Dermis blood vessel endothelial cell (primary cell): ENCODE data around the gene SLC39A2. TPM values are rescaled to one million over a fixed set of nuclear protein-coding genes. Genes with fewer than 3 reads are reported as not detected.
"Not testable (repeated sequence)": the region's sequence is repeated elsewhere in the genome, so short reads cannot be mapped to it uniquely, and the experiment has no call there.

Source experiments
- DNase-seq: peaks from one replicate; pipeline ENCODE4 v3.0.0; 2010
- total RNA-seq: library from RNA; depleted of rRNA; stranded (reverse); fragments of >200 nt; gene quantifications from 2 replicates; pipeline ENCODE4 v1.2.3, GENCODE V29; 2014

The SLC39A2 gene, protein sequence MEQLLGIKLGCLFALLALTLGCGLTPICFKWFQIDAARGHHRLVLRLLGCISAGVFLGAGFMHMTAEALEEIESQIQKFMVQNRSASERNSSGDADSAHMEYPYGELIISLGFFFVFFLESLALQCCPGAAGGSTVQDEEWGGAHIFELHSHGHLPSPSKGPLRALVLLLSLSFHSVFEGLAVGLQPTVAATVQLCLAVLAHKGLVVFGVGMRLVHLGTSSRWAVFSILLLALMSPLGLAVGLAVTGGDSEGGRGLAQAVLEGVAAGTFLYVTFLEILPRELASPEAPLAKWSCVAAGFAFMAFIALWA
- not detected in 2 replicates for total RNA-seq

- no peak for DNase-seq
These were observed at the start of gene SLC39A2 for GRCh38 chr14:20998674-20999366. Gene SLC39A2 (plus strand): TSS chr14:20999293. CDS start chr14:20999447, 154 bp downstream.

GRCh38 chr14:20954736-20955537 lies 44.2 kb upstream of the SLC39A2 start, which contains the start of gene RNASE2:
Gene RNASE2 (plus strand): TSS chr14:20955487. CDS start chr14:20955772, 285 bp downstream.
- not testable (repeated sequence) for DNase-seq

DNA sequence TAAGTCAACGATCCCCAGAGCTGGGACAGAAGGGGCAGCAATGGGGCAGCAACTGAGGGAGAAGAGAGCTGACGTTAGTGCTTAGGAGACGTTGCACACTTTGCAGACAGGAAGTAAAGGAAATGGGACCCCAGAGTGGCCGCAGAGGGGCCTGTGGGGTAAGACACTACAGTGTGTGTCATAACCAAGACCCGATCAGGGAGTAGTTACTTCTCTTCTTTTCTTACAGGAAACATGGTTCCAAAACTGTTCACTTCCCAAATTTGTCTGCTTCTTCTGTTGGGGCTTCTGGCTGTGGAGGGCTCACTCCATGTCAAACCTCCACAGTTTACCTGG lies 43.6 kb upstream of the SLC39A2 start:
- DNase-seq, result not testable (repeated sequence)

DNA sequence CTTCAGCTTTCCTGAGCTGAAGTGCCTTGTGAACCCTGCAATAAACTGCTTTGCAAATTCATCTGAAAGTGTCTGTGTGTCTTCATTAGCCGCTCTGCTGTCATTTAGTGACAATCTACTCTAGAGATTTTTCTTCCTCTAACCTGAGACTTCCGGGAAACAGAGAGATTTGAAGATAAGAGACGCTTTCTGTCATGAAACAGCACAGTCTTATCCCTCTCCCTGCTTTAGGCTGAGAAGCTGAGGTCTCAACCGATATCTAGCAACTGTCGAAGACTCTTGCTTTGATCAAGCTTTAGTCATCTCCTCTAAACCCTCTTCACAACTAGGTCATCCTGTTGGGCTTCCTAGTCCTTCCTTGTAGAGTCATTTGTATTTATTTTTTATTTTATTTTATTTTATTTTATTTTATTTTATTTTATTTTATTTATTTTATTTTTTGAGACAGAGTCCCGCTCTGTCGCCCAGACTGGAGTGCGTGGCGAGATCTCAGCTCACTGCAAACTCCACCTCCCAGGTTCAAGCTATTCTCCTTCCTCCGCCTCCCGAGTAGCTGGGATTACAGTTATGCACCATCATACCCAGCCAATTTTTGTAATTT lies 42.6 kb upstream of the SLC39A2 start:
- DNase-seq, result no peak

- DNase-seq, result not testable (repeated sequence)
These were observed 40.1 kb upstream of the SLC39A2 start for GRCh38 chr14:20958946-20959345.

DNA sequence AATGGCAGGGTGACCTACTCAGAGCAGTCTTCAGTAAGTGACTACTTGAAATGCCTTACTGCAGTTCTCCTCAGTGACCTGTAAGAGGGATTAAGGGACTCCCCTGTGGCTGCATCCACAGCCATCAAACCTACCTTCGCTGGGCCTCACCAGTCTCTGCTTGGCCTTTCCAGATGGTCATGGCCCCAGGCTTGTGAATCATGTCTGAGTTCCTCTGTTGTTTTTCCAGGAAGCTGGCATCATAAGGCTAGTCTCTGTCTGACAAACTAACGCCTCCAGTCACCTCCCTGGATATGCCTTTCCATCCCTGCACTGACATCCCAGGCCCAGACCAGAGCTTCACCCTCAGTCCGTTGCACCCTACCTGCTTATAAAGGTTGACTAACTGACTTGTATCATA lies 29.8 kb upstream of the SLC39A2 start:
- DNase-seq, result no peak

- DNase-seq, result no peak
These were observed 28.5 kb upstream of the SLC39A2 start for GRCh38 chr14:20970647-20970982.

DNA sequence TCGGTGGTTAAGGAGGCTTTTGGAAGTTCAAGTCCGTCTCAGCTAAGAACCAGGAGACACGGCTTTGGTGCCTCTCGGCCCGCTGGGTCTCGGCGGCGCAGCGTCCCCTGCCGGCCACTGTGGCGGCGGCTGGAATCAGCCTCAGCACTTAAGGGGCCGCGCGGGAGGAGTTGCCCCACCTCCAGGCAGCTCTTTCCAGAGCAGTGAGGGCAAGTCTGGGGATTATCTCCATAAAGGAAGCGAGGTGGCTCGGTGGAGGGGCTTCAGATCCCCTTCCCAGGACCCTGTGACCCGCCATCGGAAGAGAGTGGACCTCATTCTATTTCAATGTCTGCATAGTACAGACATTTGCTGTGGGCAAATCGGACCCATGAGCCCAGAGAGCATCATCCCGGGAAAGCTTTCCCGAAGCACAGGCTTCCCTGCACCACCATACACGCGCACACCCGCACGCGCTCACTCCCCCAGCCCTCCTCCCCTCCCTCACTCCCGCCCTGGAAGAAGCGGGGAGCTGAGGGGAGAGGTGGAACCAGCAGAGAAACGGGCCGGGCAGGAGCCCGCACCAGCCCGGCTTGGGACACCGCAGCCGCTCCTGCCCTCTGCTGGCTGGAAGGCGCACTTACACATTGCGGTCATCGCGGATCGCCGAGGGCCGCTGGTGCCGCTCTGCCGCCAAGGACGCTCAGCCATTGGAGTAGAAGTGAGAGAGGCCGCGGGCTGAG lies 27.9 kb upstream of the SLC39A2 start:
- peak; percentile 91 for DNase-seq

- no peak for DNase-seq
These were observed 27.4 kb upstream of the SLC39A2 start for GRCh38 chr14:20971705-20972021.

- no peak for DNase-seq
These were observed 25.6 kb upstream of the SLC39A2 start for GRCh38 chr14:20973501-20973900.

DNA sequence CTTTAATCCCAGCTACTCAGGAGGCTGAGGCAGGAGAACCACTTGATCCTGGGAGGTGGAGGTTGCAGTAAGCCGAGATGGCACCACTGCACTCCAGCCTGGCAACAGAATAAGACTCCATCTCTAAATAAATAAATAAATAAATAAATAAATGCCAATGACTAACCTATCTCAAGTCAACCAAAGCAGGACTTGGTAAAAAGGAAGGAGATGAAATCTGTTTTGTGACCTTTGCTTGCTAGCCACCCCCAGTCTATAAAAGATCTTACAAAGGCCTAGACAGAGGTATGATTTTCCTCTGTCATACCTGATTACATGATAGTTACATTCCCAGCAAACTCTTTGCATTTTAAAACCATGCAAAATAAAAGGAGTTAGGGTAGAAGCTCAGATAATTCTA lies 22.8 kb upstream of the SLC39A2 start:
- peak; percentile 69 for DNase-seq

GRCh38 chr14:20978687-20979086 lies 20.4 kb upstream of the SLC39A2 start:
- DNase-seq, result no peak

- no peak for DNase-seq
These were observed 18.2 kb upstream of the SLC39A2 start for GRCh38 chr14:20980906-20981305.

DNA sequence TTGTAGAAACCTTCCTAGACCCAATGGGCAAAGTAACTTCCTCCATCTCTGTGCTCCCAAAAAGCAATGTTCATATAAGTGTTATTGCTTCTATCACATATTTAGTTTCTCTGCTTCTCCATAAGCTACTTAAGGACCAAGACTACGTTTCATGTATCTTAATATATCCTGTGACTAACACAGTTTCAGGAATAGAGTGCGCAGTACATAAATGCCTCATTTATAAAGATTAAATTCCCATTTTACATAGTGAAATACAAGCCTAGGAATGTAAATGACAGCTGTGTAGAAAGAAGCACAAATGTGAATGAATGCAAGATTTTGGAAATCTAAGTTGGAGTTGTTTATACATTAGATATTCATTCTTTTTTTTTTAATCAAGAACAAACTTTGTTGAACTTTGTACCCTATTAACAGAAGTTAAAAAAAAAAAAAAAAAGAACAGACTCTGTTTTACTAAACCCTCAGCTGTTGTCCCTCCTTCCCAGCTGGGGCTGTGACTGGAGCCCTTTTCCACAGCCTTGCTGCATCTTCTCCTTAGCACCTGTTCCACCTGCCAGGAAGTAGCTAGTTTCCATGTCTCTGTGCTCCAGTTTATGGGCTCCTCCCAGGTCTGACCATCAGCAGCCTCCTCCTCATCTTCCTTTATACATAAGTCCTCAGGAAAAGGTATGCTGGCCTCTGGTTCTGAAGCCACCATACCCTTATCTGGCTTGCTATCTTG lies 16.3 kb upstream of the SLC39A2 start:
- DNase-seq, result no peak

GRCh38 chr14:20985650-20986049 lies 13.4 kb upstream of the SLC39A2 start:
- DNase-seq, result not testable (repeated sequence)

GRCh38 chr14:20986811-20987210 lies 12.3 kb upstream of the SLC39A2 start:
- peak; percentile 74 for DNase-seq

DNA sequence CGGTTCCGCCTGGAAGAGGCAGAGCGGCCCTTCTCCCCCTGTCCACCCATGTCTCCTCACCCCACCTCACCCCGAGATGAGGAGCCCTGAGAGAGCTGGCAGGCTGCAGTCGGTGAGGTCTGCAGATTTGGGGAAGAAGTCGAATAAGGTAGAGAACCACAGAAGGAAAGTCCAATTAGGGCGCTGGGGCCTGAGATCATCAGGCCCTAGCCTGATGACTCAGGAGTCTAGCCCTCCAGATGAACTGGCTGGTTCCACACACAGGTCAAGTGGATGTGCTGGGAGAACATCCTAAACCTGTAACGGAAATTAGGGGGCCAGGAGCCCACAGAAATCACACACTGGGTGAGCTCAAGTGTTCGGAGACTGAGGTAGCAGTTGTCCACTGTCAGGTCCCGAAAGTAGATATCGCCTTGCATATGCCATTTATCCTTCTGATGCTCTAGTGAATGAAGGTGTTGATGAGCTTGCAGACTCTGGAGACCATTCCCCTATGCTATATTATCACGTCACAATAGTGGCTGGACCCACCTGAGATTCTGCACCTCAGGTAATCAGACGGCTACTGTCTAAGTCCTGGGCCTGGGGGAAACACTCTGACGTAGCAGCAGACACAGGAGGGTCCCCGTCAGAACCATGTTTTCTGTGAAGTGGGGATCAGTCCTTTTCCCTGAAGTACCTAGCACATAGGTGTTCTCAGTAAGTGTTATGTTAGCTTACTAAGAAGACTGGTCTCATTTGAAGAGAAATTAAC lies 10.2 kb upstream of the SLC39A2 start:
- DNase-seq, result no peak

DNA sequence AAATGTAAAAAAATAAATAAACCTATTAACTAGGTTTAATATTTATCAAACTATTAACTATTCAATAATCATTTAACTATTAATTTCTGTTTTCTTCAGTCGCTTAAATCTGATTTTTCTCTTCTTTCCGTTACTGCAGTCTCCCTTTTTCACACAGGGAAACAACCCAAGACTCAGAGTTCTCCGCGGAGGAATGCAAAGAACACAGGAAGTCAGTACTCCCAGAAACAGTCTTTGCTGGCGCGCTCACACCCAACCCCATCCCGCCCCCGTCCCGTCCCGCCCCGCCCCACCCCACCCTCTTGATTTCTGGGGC lies 9.7 kb upstream of the SLC39A2 start:
- DNase-seq, result no peak

- DNase-seq, result peak; percentile 95
These were observed 9.1 kb upstream of the SLC39A2 start, which contains the start of gene METTL17 for GRCh38 chr14:20989787-20990600. Gene METTL17 (plus strand): TSS chr14:20989980. CDS start chr14:20990003, 23 bp downstream.

DNA sequence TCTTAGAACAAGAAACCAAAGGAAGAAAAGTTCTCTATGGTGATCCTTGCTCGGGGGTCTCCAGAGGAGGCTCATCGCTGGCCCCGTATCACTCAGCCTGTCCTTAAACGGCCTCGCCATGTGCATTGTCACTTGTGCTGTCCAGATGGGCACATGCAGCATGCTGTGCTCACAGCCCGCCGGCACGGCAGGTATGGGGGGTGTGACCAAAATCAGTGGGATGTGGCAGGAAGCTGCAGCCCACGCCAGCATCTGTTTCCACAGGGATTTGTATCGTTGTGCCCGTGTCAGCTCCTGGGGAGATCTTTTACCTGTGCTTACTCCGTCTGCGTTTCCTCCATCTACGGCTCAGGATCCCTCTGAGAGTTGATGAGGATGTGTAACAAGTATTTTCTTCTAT lies 2.6 kb upstream of the SLC39A2 start:
- DNase-seq, result no peak
